SK-MEL-5 (cell line): ENCODE data around the gene AMBRA1. TPM values are rescaled to one million over a fixed set of nuclear protein-coding genes. Genes with fewer than 3 reads are reported as not detected.

ENCODE experiments used
- DNase-seq: peaks from one replicate; pipeline ENCODE4 v3.0.0-alpha.2; 2016; ENCODE audit warnings: low read depth, low spot score
- in situ Hi-C: cut with HindIII; loops from 2 replicates; pipeline ENCODE4 v1.10.0; 2016; ENCODE audit warnings: low sequenced_read_pairs, high pct_unique_total_duplicates, low pct_unique_long_range_greater_than_20kb
- total RNA-seq: library from RNA; depleted of rRNA; stranded (reverse); fragments of >200 nt; shearing (Covaris generic); gene quantifications from 2 replicates; pipeline ENCODE4 v1.2.3, GENCODE V29; 2014

AMBRA1 gene
- total RNA-seq, 1 experiment from 2014 or later, result 22.2 TPM

- in situ Hi-C loops, result no loop called here
- DNase-seq, result no peak
Measured at GRCh38 chr11:46553814-46554212, 40.0 kb downstream of the AMBRA1 start.

GRCh38 chr11:46551261-46551660 is 42.6 kb downstream of the AMBRA1 start:
- in situ Hi-C loops, result no loop called here
- DNase-seq, result no peak

- DNase-seq, result no peak
- in situ Hi-C loops, result no loop called here
Measured at GRCh38 chr11:46547579-46547978, 46.2 kb downstream of the AMBRA1 start.

GRCh38 chr11:46543564-46543963 is 50.3 kb downstream of the AMBRA1 start:
- in situ Hi-C loops, result no loop called here
- DNase-seq, result no peak

- in situ Hi-C loops, result no loop called here
- DNase-seq, result no peak
Measured at GRCh38 chr11:46541593-46542371, 52.0 kb downstream of the AMBRA1 start.

- no peak for DNase-seq
- in situ Hi-C loops, result no loop called here
Measured at GRCh38 chr11:46540807-46541206, 53.0 kb downstream of the AMBRA1 start.

- in situ Hi-C loops, result no loop called here
- peak; percentile 89 for DNase-seq
Measured at GRCh38 chr11:46537537-46538295, 56.1 kb downstream of the AMBRA1 start.

- in situ Hi-C loops, result no loop called here
- DNase-seq, result peak; percentile 59
Measured at GRCh38 chr11:46537121-46537520, 56.7 kb downstream of the AMBRA1 start.

- in situ Hi-C loops, result no loop called here
Measured at GRCh38 chr11:46535688-46536087, 58.1 kb downstream of the AMBRA1 start.

GRCh38 chr11:46534711-46535110 is 59.1 kb downstream of the AMBRA1 start:
- no peak for DNase-seq
- in situ Hi-C loops, result no loop called here

More at GRCh38 chr11:46535688-46536087, 58.1 kb downstream of the AMBRA1 start:
- DNase-seq, result no peak

GRCh38 chr11:46533396-46534100 is 60.3 kb downstream of the AMBRA1 start:
- no peak for DNase-seq
- in situ Hi-C loops, result no loop called here

- no peak for DNase-seq
- in situ Hi-C loops, result no loop called here
Measured at GRCh38 chr11:46529928-46530574, 63.8 kb downstream of the AMBRA1 start.

GRCh38 chr11:46529095-46529905 is 64.5 kb downstream of the AMBRA1 start:
- in situ Hi-C loops, result no loop called here

GRCh38 chr11:46528445-46529094 is 65.3 kb downstream of the AMBRA1 start:
- DNase-seq, result no peak
- in situ Hi-C loops, result no loop called here

More at GRCh38 chr11:46529095-46529905, 64.5 kb downstream of the AMBRA1 start:
- peak; percentile 69 for DNase-seq

GRCh38 chr11:46527591-46528130 is 66.2 kb downstream of the AMBRA1 start:
- DNase-seq, result no peak
- in situ Hi-C loops, result no loop called here
